NCI-H2196 treated with DMSO at 0.1 percent for 48 hours (cell line): ENCODE data around the gene FAM241A.

Experiments
- DNase-seq: peaks from one replicate; lab custom pipeline; 2025; ENCODE audit not compliant: unreplicated experiment; lab: John Stamatoyannopoulos, UW

FAM241A gene

DNA sequence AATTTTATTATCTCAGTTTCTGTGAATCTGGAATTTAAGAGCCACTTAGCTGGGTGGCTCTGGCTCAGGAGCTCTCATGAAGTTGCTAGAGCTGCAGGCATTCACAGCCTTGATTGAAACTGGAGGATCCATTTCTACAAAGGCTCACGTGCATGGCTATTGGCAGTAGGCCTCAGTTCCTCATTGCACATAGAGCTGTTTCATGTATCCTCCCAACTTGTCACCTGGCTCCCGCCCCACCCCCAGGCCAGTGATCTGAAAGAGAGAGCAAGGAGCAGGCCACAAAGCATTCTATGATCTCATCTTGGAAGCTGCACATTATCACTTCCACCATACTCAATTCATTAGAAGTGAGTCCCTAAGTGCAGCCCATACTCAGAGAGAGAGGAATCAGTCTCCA, 67.8 kb downstream of the FAM241A start:
- no peak for DNase-seq

- DNase-seq, result no peak
Measured at GRCh38 chr4:112213856-112214255, 68.6 kb downstream of the FAM241A start.

- DNase-seq, result no peak
Measured at GRCh38 chr4:112214390-112215264, 69.4 kb downstream of the FAM241A start.

DNA sequence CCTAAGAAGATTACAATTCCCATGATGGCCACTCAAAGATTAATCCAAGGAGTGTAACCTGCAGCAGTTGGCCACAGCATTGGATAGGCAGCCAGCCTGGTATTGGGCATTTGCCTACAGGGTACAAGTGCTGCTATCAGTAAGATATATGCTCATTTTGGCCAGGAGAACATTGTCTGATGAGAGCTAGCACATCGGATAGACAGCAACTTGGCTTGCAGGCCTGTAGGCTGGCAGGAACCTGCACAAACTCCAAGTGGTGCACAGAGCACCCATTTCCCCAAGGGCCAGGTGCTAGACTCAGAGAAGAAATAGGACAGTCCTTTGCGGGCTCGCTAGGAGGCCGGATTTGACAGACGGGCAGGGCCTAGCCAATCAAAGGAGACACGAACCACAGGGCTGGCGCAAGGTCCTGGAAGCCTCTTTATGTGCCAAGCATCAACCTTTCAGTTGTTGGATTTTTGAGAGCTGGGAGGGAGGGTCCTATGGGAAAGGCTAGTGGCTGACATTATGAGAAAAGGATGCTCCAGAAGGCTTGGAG, 74.6 kb downstream of the FAM241A start:
- no peak for DNase-seq

- DNase-seq, result no peak
Measured at GRCh38 chr4:112222219-112222955, 77.1 kb downstream of the FAM241A start.

DNA sequence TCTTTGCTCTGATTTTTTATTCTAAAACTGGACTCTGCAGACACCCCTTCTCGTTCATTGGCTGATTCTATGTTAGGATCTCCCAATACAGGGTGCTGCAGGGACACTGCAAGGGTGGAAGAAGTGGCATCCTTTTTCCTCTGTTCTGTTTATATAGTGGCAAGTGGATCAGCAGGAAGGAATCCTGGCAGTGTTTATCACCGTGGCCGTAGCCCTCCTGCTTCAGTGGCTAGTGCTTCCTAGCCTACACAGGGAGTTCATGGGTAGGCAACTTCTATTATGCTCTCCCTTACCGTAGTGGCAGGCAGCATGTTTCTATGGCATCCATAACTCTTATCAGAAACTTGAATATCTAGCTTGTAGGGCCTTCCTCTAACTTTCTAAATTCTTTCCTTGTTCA, 79.9 kb downstream of the FAM241A start:
- DNase-seq, result no peak

DNA sequence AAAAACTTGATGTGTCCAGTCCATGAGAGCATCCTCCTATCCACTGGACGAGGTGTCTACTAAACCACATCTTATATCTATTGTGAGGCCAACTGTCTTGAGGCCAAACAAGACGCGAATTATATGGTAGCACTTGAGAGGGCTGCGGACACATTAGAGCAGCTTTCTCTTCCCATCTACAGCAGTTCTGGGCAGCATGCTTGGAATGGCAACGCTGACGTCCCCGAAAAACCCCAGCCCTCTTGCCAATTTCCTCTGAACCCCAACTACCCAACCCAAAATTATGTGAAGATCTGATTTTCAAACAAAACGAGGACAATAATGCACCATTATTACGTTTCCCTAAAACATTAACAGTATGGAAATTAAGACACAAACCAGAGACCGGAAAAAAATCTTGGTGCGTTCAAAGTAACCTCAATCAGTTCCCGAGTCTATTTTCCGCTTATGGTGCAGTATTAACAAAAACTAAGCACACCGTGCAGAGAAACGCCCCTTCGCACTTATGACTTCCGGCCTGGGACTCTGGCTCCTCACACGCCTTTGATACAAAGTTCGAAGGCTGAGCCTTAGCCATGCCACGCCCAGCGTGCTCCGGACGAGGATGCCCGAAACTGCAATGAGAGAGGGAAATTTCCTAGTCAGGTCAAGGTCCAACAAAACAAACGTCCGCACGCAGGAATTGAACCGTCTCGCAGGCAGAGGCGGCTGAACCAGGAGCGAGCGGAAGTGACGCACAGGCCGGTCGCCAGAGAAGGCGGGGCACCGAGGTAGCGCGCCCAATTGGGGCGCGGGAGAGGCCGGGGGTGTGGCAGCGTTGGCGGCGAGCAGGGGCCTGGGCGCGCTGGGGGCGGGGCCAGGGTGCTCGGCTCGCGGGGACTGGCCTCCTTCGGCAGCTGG, 85.9 kb downstream of the FAM241A start:
- peak; percentile 80 for DNase-seq

DNA sequence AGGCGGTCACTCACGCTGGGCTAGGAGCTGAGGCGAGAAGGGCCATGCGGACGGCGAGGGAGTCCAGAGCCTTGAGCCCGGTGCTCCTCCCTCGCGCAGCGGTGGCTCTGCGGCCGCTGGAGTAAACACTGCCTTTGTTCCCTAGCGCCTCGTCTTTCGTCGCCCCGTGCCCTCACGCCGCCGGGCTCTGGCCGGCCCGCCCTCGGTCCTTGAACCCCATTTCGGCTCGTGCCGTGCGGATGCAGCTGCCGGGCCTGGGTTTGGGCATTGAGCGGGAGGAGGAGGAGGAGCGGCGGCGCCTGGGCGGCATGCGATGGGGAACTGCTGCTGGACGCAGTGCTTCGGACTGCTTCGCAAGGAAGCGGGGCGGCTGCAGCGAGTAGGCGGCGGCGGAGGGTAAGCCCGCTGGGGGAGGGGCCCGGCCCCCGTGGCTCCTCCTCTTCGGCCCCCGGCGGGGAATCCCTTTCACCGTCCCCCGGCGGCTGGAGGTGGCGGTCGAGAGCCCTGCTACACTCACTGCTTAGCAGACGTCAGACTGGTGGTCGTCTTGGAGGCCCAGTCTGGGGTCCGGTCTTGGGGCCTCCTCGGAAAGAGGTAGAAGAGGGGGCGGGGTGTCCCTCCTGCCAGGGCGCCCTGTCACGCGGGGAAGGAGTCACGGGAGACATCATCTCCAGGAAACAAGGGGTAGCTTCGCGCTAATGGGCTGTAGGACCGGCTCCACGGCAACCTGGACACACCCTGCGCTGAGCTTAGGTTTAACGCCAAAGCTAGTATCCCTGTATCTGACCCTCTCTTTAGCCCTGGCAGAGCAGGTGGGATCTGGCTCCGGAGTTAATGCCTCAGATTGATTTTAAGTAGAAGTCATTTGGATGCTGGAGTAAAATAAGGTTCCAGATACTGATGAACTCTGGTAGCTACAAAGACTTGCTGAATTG, 86.8 kb downstream of the FAM241A start, which contains the start of gene AP1AR:
Gene AP1AR (plus strand): TSS at position 9 of the 935 bp plus-strand sequence. CDS start 305 bp downstream, at position 314.
- DNase-seq, result peak; percentile 14

GRCh38 chr4:112234952-112235609, 89.8 kb downstream of the FAM241A start:
- peak; percentile 2 for DNase-seq

DNA sequence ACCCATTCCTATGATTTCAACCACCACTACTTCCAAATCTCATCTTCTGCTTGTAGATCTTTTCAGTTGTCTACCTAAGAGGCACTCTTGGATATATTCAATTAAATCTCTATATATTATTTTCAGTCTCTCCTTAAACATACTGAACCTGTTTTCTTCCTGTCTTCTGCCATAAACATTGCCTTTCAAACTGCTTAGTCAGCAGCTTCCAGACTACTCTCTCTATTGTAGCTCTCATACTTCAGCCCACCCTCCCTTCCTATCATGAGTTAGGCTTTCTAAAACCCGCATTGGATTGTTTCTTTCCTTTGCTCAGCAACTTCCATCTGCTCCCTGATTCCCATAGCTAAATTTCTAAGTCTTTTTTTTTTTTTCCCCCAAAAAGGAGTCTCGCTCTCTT, 90.8 kb downstream of the FAM241A start:
- no peak for DNase-seq

GRCh38 chr4:112238833-112239232, 93.6 kb downstream of the FAM241A start:
- no peak for DNase-seq
